GM19035 (cell line): ENCODE results near the gene ASB11.

ENCODE experiments used
- ATAC-seq: cut with Tn5 transposase; IDR thresholded peaks from one replicate; pipeline ENCODE4 v1.9.1; 2021; ENCODE audit not compliant: unreplicated experiment

ASB11 gene

DNA sequence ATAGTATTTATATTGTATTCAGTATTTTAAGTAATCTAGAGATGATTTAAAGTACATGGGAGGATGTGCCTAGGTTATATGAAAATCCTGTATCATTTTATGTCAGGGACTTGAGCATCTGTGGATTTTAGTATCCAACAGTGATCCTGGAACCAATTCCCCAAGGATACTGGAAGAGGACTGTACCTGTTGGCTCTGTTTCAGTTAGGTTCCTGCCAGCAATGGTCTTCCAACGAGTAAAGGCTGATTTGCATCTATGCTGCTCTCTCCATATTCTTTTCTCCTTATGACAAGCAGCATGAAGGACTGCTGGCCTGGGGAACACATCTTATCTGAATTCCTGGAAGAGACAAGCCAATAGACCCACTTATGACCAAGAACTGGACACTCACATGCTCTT, 80.4 kb downstream of the ASB11 start:
- ATAC-seq, result no peak

DNA sequence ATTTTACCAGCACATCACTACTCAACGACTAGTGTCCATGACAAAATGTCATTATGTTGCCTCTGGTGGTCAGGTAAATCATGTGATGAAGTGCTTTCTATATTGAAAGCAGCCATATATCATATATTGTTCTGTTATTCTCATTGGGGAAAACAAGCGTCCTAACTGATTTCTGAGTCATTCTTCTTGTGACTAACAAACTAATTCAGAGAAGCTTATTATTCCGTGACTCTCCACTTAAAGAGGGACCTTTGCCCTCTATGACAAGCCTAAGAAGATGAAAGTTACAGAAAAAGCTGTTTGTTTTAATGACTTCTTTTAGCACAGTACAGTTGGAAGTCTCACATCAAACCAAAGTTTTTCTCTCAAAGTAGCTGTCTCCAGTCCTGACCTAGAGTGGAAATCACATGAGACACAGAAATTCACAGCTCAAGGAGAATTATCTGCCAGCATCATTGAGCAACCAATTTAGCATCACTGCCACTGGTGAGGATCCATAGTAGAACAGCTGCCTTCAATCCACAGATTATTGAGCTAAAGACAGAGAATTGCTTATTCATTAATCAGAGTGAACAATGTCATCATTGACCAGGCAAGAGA, 81.9 kb downstream of the ASB11 start:
- no peak for ATAC-seq
